GM06990 (cell line): ENCODE measurements around the gene AATK.

Experiments
- DNase-seq: peaks from one replicate; pipeline ENCODE4 v3.0.0-alpha.2; 2011; ENCODE audit not compliant: insufficient read length; ENCODE audit errors: extremely low read depth
- H3K27me3 ChIP-seq: replicated peaks from 2 replicates; pipeline ENCODE4 v1.6.0; 2011; ENCODE audit warnings: low read length; ENCODE audit not compliant: control insufficient read depth, insufficient read depth
- H3K36me3 ChIP-seq: 2 replicates; pipeline ENCODE4 v1.5.1; 2011; ENCODE audit warnings: low read length; ENCODE audit not compliant: control insufficient read depth, insufficient read depth
- H3K4me3 ChIP-seq: replicated peaks from 2 replicates; pipeline ENCODE4 v1.5.1; 2011; ENCODE audit warnings: low read depth, mild to moderate bottlenecking, control low read depth, low read length
- TF ChIP-seq, protein P1 (sequence below): IDR thresholded peaks from 2 replicates; pipeline ENCODE4 v1.5.1; 2011; ENCODE audit warnings: low read length, control low read depth, mild to moderate bottlenecking, inconsistent platforms; ENCODE audit not compliant: insufficient read depth, poor library complexity, severe bottlenecking

The AATK gene

DNA sequence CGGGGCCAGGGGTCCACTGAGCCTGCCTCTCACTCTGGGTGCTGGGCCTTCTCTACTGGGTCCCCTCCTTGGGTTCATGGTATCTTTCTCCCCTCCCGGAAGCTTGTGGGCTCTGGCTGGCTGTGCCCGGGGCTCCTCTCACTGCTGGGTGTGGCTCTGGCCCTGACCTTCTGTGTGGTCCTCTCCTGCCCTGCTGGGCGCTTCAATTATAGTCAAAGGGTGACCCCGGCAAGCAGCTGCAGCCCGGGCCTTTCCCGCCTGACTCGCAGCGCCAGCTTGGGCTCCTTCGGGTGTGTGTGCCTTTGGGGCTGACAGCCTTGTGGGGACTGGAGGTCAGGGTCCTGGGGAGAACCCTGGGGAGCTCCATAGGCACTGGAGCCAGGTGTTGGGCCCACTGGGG, 55.0 kb downstream of the AATK start:
- TF ChIP-seq, protein P1, sequence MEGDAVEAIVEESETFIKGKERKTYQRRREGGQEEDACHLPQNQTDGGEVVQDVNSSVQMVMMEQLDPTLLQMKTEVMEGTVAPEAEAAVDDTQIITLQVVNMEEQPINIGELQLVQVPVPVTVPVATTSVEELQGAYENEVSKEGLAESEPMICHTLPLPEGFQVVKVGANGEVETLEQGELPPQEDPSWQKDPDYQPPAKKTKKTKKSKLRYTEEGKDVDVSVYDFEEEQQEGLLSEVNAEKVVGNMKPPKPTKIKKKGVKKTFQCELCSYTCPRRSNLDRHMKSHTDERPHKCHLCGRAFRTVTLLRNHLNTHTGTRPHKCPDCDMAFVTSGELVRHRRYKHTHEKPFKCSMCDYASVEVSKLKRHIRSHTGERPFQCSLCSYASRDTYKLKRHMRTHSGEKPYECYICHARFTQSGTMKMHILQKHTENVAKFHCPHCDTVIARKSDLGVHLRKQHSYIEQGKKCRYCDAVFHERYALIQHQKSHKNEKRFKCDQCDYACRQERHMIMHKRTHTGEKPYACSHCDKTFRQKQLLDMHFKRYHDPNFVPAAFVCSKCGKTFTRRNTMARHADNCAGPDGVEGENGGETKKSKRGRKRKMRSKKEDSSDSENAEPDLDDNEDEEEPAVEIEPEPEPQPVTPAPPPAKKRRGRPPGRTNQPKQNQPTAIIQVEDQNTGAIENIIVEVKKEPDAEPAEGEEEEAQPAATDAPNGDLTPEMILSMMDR: no peak
- H3K36me3 ChIP-seq: no peaks in the 10 kb centered on the region
- no peaks in the 10 kb centered on the region; the same call in none of the 2 replicates for H3K27me3 ChIP-seq
- DNase-seq: no peak
- H3K4me3 ChIP-seq: no peak overlapping the region

DNA sequence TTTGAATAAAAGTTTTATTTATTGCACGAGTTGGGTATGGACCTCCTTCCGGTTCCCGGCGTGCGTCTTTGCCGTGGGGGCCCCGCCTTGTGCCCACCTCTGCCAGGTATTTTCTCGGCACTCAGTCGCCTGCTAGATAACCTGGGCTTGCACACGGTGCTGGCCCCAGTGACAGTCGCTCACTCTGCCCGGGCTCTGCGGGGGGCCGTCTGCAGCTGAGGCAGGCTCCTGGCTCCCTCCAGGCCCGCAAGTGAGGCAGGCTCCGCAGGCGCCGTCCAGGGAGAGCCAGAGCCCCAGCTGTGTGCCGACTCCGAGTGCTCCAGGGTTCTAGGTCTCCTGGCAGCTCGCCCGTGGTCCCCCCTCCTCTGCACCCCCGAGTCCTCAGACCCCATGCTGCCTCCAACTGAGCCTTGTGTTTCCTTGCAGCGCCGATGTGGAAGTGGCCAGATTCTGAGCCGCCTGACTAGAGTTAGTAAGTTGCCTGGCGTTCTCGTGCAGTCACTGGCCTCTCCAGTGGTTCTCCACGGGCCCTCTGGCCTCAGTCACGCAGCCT, 55.5 kb downstream of the AATK start:
- no peaks in the 10 kb centered on the region for H3K36me3 ChIP-seq
- TF ChIP-seq, protein P1: no peak
- H3K4me3 ChIP-seq: no peak overlapping the region
- no peaks in the 10 kb centered on the region; the same call in none of the 2 replicates for H3K27me3 ChIP-seq
- no peak for DNase-seq

DNA sequence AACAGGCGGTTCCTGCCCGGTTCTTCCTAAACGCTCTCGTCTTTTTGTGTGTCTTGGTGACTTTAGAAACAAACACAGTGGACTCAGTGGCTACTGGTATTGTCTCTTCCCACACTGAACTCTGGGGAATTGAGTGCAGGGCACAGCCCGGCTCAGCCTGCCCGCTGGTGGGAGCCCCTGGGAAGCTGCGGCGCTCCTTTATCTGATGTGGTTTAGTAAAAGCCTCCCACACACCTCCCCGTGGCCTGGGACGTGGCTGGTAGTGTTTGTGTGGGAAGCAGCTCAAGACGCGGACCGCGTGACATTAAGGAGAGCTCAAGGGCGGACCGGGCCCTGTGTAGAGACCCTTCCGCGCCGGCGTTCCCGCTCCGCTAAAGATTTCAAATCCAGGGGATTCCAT, 56.1 kb downstream of the AATK start:
- DNase-seq: no peak
- TF ChIP-seq, protein P1: no peak
- Histone ChIP-seq H3K27me3 (no peaks in the 10 kb centered on the region; the same call in none of the 2 replicates), H3K36me3 (no peaks in the 10 kb centered on the region), H3K4me3 (no peak overlapping the region)

DNA sequence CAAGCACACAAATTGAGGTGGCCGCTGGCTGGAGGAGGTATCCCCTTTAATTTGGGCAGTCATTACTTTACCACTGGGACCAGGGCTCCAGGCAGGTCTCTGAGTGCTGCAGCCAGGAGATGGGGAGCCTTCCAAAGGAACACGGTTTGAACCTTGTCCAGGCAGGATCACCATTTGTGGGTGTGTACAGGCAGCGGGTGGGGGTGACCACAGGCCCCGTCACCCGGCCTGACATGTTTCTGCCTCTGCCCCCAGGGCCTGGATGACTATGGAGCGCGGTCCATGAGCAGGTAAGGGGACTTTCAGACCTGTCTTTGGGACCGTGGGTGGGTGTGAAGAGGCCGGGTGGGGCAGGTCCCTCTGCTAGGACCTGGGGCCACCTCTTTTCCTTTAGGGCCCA, 57.8 kb downstream of the AATK start:
- H3K27me3 ChIP-seq: no peaks in the 10 kb centered on the region; the same call in none of the 2 replicates
- TF ChIP-seq, protein P1: no peak
- no peak for DNase-seq
- H3K4me3 ChIP-seq: no peak overlapping the region
- no peaks in the 10 kb centered on the region for H3K36me3 ChIP-seq

DNA sequence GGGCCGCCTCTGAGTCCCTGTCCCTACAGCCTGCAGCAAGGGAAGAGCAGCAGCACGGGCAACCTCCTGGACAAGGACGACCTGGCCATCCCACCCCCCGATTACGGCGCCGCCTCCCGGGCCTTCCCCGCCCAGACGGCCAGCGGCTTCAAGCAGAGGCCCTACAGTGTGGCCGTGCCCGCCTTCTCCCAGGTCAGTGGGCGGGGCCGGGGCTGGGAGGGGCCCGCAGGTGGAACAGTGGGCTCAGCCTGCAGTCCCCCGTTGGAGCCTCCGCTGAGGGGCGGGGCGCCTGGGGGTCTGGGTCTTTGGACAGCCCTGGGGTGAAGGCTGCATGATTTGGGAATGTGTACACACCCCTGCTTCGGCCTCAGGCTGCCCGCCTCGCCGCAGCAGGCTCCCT, 59.3 kb downstream of the AATK start:
- H3K4me3 ChIP-seq: no peak overlapping the region
- TF ChIP-seq, protein P1: no peak
- no peaks in the 10 kb centered on the region for H3K36me3 ChIP-seq
- H3K27me3 ChIP-seq: no peaks in the 10 kb centered on the region; the same call in none of the 2 replicates
- DNase-seq: no peak

DNA sequence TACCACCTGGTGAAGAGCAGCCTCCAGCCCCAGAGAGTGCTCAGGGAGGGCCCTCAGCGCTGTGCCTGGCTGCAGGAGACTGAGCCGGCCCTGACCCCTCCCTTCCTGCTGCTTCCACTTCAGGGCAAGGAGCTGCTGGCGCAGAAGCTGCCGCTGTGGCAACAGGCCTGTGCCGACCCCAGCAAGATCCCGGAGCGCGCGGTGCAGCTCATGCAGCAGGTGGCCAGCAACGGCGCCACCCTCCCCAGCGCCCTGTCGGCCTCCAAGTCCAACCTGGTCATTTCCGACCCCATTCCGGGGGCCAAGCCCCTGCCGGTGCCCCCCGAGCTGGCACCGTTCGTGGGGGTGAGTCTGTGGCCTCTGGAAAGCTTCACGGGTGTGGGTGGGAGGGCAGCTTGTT, 62.6 kb downstream of the AATK start:
- no peaks in the 10 kb centered on the region; the same call in 1 of the 2 replicates for H3K27me3 ChIP-seq
- H3K36me3 ChIP-seq: no peaks in the 10 kb centered on the region
- TF ChIP-seq, protein P1: no peak
- DNase-seq: no peak
- no peak overlapping the region for H3K4me3 ChIP-seq
